NCI-H748 treated with DMSO at 0.1 percent for 48 hours (cell line): ENCODE data around the gene PARPBP.
A peak's percentile ranks its signal among the peaks of the same experiment; 100 is the strongest.
"Not testable (repeated sequence)": the region's sequence is repeated elsewhere in the genome, so short reads cannot be mapped to it uniquely, and the experiment has no call there.

Source experiments
- DNase-seq: peaks from one replicate; lab custom pipeline; 2025; lab: John Stamatoyannopoulos, UW

The PARPBP gene, protein sequence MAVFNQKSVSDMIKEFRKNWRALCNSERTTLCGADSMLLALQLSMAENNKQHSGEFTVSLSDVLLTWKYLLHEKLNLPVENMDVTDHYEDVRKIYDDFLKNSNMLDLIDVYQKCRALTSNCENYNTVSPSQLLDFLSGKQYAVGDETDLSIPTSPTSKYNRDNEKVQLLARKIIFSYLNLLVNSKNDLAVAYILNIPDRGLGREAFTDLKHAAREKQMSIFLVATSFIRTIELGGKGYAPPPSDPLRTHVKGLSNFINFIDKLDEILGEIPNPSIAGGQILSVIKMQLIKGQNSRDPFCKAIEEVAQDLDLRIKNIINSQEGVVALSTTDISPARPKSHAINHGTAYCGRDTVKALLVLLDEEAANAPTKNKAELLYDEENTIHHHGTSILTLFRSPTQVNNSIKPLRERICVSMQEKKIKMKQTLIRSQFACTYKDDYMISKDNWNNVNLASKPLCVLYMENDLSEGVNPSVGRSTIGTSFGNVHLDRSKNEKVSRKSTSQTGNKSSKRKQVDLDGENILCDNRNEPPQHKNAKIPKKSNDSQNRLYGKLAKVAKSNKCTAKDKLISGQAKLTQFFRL

DNA sequence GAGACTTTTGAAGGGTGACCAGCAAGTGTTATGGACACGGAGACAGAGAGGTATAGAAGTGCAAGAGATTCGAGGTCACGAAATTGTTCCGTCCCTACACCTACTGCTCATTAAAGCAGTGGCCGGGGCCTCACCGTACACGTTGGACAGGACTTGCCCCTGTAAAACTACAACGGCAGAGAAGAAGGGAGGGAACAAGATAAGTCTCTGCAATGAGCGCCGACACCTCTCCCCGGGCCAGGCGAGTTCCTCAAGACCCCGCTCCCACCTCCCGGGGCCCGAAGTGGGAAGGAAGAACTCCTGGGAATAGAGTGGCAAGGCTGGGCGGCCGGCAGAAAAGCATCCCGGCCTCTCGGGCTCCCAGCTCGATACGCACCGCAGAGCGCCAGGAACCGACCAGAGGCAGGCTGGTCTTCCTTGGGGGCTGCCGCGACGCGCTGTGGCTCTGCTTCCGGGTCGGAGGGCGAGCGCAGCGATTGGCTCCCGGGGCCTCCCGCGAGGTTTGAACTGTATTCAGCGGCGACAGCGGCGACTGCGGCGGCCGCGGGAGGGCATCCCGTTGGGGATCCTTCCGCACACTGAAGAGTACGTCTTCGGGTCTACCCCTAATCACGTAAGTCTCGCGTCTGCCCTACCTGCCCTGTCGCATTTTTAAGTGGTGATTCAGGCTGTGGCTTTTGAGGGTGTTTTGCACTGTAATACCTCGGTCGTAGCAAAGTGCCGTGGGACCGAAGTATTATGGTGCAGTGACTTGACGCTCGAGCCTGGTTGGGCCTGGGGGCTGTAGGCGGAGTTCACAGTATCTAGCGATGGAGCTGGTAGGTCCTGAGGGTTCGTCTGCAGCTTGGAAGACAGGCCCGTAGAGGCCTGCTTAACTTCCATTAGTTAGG is at the start of gene PARPBP, which contains the start of gene NUP37:
PARPBP (plus strand) TSS at position 510 of the 890 bp plus-strand sequence. CDS start 3,706 bp downstream, outside the sequence.
NUP37 (minus strand) TSS at position 441 of the 890 bp plus-strand sequence. CDS start 1,596 bp downstream, outside the sequence.
- DNase-seq, result peak; percentile 75

DNA sequence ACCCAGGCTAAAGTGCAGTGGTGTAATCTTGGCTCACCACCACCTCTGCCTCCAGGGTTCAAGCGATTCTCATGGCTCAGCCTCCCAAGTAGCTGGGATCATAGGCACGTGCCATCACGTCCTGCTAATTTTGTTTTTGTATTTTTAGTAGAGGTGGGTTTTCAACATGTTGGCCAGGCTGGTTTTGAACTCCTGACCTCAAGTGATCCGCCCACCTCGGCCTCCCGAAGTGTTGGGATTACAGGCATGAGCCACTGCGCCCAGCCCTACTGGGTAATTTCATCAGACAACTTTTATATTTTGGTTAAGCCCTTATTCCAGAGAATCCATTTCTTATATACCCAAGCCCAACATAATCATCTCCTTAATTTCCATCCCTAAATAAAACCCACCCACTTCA is 47.9 kb upstream of the PARPBP start:
- not testable (repeated sequence) for DNase-seq

DNA sequence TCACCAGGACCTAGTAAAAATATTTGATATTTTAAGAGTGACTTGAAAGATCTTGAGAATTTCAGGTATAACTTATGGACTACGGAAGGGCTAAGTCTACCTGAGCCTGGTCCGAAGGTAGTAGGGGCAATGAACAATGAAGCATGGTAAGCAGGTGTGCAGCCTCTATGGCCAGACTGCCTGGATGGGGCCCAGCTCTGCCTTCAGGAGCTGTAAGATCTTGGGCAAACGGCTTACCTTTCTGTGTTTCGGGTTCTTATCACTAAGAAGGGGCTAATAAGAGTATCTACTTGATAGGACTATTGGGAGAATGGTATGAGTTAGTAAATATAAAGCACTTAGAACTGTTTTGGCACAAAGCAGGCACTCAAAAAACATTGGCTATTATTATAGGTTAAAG is 39.1 kb upstream of the PARPBP start:
- no peak for DNase-seq

DNA sequence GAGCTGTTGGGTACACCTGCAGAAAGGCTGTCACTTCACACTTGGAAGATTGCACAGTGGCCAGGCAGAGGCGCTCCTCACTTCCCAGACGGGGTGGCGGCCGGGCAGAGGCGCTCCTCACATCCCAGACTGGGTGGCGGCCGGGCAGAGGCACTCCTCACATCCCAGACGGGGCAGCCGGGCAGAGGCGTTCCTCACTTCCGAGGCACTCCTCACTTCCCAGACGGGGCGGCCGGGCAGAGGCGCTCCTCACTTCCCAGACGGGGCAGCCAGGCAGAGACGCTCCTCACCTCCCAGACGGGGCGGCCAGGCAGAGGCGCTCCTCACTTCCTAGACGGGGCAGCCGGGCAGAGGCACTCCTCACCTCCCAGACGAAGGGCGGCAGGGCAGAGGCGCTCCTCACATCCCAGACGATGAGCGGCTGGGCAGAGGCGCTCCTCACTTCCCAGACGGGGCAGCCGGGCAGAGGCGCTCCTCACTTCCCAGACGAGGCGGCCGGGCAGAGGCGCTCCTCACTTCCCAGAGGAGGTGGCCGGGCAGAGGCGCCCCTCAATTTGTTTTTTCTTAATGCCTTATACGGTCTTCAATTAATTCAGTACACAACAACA is 30.7 kb upstream of the PARPBP start:
- DNase-seq, result not testable (repeated sequence)

GRCh38 chr12:102093319-102093718 is 26.7 kb upstream of the PARPBP start:
- no peak for DNase-seq

GRCh38 chr12:102095677-102096263 is 24.2 kb upstream of the PARPBP start:
- DNase-seq, result peak; percentile 23

DNA sequence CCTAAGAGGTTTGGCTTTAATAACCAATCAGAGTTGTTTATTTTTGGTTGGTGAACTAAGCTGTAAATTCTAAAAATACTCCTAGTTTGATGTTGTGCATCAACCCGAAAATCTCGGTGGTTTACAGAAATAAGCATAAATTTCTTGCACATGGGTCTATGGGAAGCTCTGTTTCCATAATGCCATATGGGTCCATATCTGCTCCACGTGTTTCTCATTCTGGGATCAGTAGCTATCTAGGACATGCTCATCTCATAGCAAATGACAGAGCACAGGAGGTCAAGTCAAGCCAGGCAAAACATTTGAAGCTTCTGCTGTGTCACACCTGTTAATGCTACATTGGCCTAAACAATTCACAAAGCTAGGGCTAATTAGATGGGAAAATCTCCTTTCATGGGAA is 23.1 kb upstream of the PARPBP start:
- DNase-seq, result peak; percentile 11

DNA sequence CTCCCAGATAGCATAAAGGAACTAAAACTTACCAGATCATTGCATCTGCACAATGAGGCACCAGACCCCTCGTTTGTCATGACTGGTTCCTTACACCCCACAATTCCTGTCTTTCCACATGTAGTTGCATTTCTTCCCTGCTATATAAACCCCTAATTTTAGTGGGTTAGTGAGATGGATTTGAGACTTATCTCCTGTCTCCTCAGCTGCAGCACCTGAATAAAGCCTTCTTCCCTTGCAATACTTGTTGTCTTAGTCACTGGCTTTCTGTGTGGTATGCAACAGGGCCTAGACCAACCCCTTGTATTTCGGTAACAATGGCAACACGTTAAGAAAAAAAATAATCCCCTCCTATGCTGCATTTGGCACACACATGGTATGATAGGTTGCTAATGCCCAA is 13.1 kb upstream of the PARPBP start:
- DNase-seq, result no peak

- no peak for DNase-seq
Observed at GRCh38 chr12:102107970-102108369, 12.0 kb upstream of the PARPBP start.

GRCh38 chr12:102110782-102111181 is 9.2 kb upstream of the PARPBP start:
- no peak for DNase-seq

DNA sequence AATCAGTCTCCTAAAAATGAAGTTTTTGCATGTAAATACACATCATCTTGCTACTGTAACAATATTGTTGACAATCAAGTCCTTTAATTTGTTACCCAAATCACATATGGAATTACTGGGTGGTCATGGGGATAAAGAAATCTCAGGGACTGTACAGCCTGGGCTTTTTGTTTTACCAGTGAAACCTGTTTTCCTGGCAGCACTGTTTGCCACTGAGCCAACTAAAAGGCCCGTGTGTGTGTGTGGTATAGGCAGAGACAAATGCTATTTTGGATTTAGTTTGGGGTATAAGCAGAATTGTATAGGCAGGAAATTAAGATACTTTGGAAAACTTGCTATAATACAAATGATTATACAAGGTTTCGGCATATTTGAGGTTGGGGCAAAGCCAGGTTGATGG is 5.8 kb upstream of the PARPBP start:
- no peak for DNase-seq

GRCh38 chr12:102116392-102116791 is 3.6 kb upstream of the PARPBP start:
- no peak for DNase-seq

DNA sequence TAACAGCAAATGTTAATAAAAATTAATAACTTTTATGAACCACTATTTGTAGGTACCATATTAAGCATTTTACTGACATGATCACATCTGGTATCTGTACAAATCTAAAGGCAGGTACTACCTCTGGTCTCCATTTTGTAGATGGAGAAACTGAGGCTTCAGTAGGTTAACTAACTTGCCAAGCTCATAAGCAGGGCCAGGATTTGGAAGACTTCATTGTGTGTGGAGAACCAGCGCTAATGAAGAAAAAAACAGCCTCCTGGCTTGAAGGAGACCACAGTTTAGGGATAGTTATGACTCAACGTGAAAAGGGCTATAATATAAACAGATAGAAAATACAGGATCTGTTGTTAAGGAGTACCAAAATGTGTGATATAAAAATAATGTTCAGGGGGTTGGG is 1.1 kb upstream of the PARPBP start:
- no peak for DNase-seq

- DNase-seq, result no peak
Observed at GRCh38 chr12:102120564-102120873, 536 bp downstream of the PARPBP start.

DNA sequence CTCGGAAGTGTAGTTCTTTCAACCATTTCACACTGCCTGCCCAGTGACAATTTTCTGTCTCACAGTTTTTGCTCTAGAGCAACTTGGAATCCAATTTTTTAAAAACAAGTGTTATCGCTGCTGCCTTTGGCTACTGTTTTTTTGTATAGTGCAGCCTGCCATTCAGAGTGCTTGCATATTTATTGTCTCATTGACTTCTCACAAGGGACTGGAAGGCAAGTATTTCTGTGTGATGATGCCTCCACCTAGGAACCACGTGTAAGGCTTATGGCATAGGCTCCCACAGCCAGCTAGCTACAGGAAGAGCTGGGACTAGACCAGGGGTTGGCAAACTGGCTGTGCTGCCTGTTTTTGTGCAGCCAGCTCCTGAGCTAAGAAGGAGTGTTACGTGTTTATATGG is 903 bp downstream of the PARPBP start:
- DNase-seq, result no peak

DNA sequence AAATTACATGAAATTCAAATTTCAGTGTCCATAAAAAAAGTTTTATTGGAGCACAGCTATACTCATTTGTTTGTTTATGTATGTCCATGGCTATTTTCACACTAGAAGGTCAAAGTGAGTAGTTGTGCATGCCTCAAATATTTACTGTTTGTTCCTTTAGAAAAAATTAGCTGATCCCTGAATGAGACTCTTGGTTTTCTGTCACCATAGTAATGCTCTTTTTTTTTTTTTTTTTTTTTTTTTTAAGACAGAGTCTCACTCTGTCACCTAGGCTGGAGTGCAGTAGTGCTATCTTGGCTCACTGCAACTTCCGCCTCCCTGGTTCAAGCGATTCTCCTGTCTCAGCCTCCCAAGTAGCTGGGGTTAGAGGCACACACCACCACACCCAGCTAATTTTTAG is 1.3 kb downstream of the PARPBP start:
- not testable (repeated sequence) for DNase-seq

DNA sequence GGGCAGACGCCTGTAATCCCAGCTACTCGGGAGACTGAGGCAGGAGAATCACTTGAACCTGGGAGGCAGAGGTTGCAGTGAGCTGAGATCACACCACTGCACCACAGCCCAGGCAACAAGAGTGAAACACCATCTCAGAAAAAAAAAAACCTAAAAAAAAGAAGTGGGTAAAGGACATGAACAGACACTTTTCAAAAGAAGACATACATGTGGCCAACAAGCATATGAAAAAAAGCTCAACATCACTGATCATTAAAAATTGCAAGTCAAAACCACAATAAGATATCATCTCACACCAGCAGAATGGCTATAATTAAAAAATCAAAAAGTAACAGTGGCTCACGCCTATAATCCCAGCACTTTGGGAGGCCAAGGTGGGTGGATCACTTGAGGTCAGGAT is 10.7 kb downstream of the PARPBP start:
- DNase-seq, result not testable (repeated sequence)

DNA sequence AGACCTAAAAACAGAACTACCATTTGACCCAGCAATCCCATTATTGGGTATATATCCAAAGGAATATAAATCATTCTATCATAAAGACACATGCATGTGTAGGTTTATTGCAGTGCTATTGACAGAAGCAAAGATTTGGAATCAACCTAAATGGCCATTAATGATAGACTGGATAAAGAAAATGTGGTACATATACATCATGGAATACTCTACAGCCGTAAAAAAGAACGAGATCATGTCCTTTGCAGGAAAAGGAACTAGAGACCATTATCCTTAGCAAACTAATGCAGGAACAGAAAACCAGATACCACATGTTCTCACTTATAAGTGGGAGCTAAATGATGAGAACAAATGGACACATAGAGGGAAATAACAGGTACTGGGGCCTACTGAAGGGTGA is 11.5 kb downstream of the PARPBP start:
- not testable (repeated sequence) for DNase-seq

DNA sequence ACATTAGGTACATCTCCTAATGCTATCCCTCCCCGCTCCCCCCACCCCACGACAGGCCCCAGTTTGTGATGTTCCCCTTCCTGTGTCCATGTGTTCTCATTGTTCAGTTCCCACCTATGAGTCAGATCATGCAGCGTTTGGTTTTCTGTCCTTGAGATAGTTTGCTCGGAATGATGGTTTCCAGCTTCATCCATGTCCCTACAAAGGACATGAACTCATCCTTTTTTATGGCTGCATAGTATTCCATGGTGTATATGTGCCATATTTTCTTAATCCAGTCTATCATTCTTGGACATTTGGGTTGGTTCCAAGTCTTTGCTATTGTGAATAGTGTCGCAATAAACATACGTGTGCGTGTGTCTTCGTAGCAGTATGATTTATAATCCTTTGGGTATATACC is 17.6 kb downstream of the PARPBP start:
- DNase-seq, result not testable (repeated sequence)

DNA sequence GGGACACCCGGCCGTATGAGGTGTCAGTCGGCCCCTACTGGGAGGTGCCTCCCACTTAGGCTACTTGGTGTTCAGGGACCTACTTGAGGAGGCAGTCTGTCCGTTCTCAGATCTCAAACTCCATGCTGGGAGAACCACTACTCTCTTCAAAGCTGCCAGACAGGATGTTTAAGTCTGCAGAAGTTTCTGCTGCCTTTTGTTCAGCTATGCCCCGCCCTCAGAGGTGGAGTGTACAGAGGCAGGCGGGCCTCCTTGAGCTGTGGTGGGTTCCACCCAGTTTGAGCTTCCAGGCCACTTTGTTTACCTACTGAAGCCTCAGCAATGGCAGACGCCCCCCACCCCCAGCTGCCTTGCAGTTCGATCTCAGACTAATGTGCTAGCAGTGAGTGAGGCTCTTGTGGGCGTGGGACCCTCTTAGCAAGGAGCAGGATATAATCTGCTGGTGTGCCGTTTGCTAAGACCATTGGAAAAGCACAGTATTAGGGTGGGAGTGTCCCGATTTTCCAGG is 22.9 kb downstream of the PARPBP start:
- DNase-seq, result not testable (repeated sequence)

DNA sequence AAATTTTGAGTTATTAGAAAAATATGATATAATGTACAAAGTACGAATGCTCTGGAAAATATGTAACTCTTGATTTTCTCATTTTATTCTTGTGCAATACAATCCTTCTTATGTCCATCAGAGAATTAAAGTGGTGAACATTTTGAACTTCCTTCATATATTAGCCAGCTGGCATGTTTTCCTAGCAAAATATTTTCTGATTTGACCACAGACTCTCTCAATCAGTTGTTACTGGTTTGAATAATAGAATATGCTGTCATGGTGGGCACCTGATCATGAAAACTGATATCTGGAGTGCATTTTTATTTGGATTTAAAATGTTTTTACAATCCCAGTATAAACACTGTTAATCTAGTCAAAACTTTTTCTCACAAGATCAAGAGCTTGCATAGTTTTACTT is 24.2 kb downstream of the PARPBP start:
- no peak for DNase-seq
